GM19043 (cell line): ENCODE data around the gene TK2.
"Not testable (repeated sequence)": the region's sequence is repeated elsewhere in the genome, so short reads cannot be mapped to it uniquely, and the experiment has no call there.

Source experiments
- ATAC-seq: cut with Tn5 transposase; IDR thresholded peaks from one replicate; pipeline ENCODE4 v1.9.1; 2021; ENCODE audit warnings: low read depth; ENCODE audit not compliant: unreplicated experiment

TK2 gene

GRCh38 chr16:66521951-66522771, 27.8 kb downstream of the TK2 start:
- peak; percentile 48 for ATAC-seq

GRCh38 chr16:66521252-66521713, 28.6 kb downstream of the TK2 start:
- ATAC-seq: no peak

- ATAC-seq: no peak
Measured at GRCh38 chr16:66520406-66521170, 29.3 kb downstream of the TK2 start.

GRCh38 chr16:66519482-66520373, 30.2 kb downstream of the TK2 start:
- no peak for ATAC-seq

- ATAC-seq: no peak
Measured at GRCh38 chr16:66517586-66518263, 32.2 kb downstream of the TK2 start.

GRCh38 chr16:66516808-66517585, 32.9 kb downstream of the TK2 start:
- ATAC-seq: peak; percentile 96

- peak; percentile 20 for ATAC-seq
Measured at GRCh38 chr16:66516509-66516807, 33.5 kb downstream of the TK2 start.

- ATAC-seq: no peak
Measured at GRCh38 chr16:66515596-66516508, 34.1 kb downstream of the TK2 start.

- not testable (repeated sequence) for ATAC-seq
Measured at GRCh38 chr16:66514980-66515595, 34.8 kb downstream of the TK2 start.

GRCh38 chr16:66514391-66514790, 35.5 kb downstream of the TK2 start:
- not testable (repeated sequence) for ATAC-seq

- ATAC-seq: no peak
Measured at GRCh38 chr16:66513111-66513723, 36.7 kb downstream of the TK2 start.

- ATAC-seq: no peak
Measured at GRCh38 chr16:66512272-66513110, 37.4 kb downstream of the TK2 start.

- ATAC-seq: no peak
Measured at GRCh38 chr16:66511602-66512271, 38.2 kb downstream of the TK2 start.

GRCh38 chr16:66510711-66511601, 39.0 kb downstream of the TK2 start:
- ATAC-seq: no peak

- no peak for ATAC-seq
Measured at GRCh38 chr16:66510298-66510697, 39.6 kb downstream of the TK2 start.
